ENCODE measurements around the gene CYP1B1. TPM values are rescaled to one million over a fixed set of nuclear protein-coding genes. Genes with fewer than 3 reads are reported as not detected.

The CYP1B1 gene
- 10 to 100 TPM; 12.2 to 24.6 (median 12.7) TPM for total RNA-seq
- 1 to 10 TPM; 1.4 to 8.4 (median 1.7) TPM for polyA plus RNA-seq

DNA sequence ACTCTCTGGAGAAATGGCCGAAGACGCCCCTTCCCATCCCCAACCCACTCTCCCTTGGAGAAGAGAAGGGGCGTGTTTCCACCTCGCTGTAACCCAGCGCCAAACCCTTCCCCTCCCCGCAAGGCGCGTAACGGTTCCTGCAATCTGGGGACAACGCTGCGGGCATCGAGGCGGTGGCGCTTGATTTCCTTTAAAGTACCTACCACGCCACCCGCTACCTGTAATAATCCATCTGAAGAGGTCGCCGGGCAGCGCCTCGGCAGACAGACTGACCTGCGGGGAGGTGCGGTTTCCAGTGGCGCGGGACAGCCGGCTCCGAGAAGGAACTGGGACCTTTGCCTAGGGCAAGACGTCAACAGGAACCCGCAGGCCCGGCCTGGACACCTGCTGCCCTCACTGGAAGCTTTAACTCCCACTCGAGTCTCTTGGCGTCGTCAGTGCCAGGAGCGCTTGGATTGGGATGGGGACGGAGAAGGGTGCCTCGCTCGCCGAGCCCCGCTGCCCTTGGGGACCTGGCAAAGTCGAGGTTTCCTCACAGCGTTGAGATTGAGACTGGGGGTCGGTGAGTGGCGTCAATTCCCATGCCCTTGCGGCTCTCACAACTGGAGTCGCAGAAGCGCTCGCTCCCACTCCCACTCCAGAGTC lies at the start of gene CYP1B1:
CYP1B1 (minus strand) TSS at position 645 of the 645 bp plus-strand sequence. CDS start 763 bp downstream, outside the sequence.
- Histone ChIP-seq H3K4me3 (peak within 1 kb of the TSS; percentile 32 to 64 (median 60)), H3K36me3 (no peaks in the 10 kb centered on the region), H3K27ac (peak within 1 kb of the TSS; percentile 72 to 84 (median 78)), H3K27me3 (peaks cover 0 to 37% (median 18%) of the 10 kb centered on the region in 3 donors), H3K9me3 (no peaks in the 10 kb centered on the region), H3K4me1 (peaks cover 0 to 41% (median 34%) of the 10 kb centered on the region in 4 donors)
- intact Hi-C loops (cut with DNase I), result loop anchor here (1.0 to 5.0 kb wide), 2 partner anchors 93 to 200 kb away; no protein-coding TSS in a partner anchor
- peak; percentile 75 for DNase-seq
- 2% methylated on average over 46 of the region's 46 CpGs for WGBS, 2 donors
- TF ChIP-seq, protein P1, sequence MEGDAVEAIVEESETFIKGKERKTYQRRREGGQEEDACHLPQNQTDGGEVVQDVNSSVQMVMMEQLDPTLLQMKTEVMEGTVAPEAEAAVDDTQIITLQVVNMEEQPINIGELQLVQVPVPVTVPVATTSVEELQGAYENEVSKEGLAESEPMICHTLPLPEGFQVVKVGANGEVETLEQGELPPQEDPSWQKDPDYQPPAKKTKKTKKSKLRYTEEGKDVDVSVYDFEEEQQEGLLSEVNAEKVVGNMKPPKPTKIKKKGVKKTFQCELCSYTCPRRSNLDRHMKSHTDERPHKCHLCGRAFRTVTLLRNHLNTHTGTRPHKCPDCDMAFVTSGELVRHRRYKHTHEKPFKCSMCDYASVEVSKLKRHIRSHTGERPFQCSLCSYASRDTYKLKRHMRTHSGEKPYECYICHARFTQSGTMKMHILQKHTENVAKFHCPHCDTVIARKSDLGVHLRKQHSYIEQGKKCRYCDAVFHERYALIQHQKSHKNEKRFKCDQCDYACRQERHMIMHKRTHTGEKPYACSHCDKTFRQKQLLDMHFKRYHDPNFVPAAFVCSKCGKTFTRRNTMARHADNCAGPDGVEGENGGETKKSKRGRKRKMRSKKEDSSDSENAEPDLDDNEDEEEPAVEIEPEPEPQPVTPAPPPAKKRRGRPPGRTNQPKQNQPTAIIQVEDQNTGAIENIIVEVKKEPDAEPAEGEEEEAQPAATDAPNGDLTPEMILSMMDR (IDR thresholded peaks at IDR 0.05), result no peak
- TF ChIP-seq EP300 (IDR thresholded peaks at IDR 0.05), result no peak
- no peak for TF ChIP-seq POLR2AphosphoS5 (IDR thresholded peaks at IDR 0.05)
- no peak for TF ChIP-seq POLR2A (IDR thresholded peaks at IDR 0.05)

DNA sequence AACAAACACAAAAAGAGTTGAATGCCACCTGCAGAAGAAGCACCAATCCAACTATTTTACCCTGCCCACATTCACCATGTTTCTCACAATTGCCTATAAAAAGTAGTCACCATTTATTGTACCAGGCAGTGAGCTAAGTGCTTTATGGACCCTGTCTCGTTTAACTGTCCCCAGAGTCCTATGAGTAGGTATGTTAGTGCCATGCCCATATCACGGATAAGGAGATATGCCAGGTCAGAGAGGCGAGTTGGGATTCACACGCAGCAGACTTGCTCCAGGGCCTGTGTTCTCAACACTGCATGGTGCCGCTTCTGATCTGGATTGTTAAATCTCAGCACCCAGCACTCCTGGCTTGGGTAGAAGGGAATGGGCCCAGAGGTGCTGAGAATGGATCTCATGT lies 49.1 kb upstream of the CYP1B1 start:
- peaks cover 0 to 4% (median 0%) of the 10 kb centered on the region in 4 donors for H3K4me1 ChIP-seq
- no peaks in the 10 kb centered on the region for H3K36me3 ChIP-seq
- no peaks in the 10 kb centered on the region for H3K27me3 ChIP-seq
- 36 to 72% methylated on average over 5 of the region's 5 CpGs for WGBS, 2 donors
- no peak for DNase-seq
- TF ChIP-seq POLR2AphosphoS5 (IDR thresholded peaks at IDR 0.05) (no peak), POLR2A (IDR thresholded peaks at IDR 0.05) (no peak), EP300 (IDR thresholded peaks at IDR 0.05) (no peak)
- TF ChIP-seq, protein P1 (IDR thresholded peaks at IDR 0.05), result no peak
- H3K9me3 ChIP-seq, result peaks cover 0 to 4% (median 2%) of the 10 kb centered on the region in 4 donors
- intact Hi-C loops (cut with DNase I), result no loop called here
- no peak overlapping the region for H3K4me3 ChIP-seq
- H3K27ac ChIP-seq, result no peak overlapping the region

DNA sequence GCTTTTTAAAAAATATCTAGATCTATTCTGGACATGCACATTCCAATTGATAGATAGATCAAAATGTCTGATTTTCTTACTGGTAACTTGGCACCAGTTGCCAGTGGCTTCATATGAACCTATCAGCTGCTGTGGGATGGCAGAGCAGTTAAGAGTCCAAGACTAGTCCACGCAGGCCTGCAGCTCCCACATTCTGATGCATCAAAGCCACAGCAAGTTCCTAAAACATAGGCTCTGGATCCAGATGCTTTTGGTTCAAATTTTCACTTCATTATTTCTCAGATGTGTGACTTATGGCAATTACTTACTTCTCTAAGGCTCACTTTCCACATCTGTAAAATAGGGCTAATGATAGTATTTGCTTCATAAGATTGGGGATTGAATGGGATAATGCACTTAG lies 48.0 kb upstream of the CYP1B1 start:
- TF ChIP-seq POLR2AphosphoS5 (IDR thresholded peaks at IDR 0.05) (no peak), POLR2A (IDR thresholded peaks at IDR 0.05) (no peak), EP300 (IDR thresholded peaks at IDR 0.05) (no peak)
- TF ChIP-seq, protein P1 (IDR thresholded peaks at IDR 0.05), result no peak
- 90 to 92% methylated on average over 1 of the region's 1 CpG for WGBS, 2 donors
- H3K9me3 ChIP-seq, result peaks cover 0 to 4% (median 2%) of the 10 kb centered on the region in 4 donors
- no peak overlapping the region for H3K4me3 ChIP-seq
- no peaks in the 10 kb centered on the region for H3K36me3 ChIP-seq
- no peak for DNase-seq
- peaks cover 0 to 4% (median 0%) of the 10 kb centered on the region in 4 donors for H3K4me1 ChIP-seq
- H3K27me3 ChIP-seq, result no peaks in the 10 kb centered on the region
- intact Hi-C loops (cut with DNase I), result no loop called here
- no peak overlapping the region for H3K27ac ChIP-seq

DNA sequence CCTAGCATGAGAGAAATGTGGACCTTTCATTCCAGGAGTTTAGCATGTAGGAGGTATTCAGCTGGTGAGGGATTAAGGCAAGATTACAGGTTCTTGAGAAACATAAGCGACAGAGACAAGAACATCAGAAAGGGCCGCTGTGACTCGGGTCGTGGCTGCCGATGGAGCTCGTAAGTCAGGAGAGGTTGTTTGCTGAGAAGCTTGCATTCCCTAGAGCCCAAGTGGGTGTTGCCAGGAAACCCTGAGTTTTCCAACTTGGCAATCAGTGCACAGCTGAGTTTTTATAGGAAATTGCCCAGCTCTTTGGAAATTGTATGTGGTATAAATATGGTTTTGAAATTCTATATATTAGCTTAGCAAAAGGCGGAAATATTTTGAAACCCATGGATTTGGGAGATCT lies 46.4 kb upstream of the CYP1B1 start:
- Histone ChIP-seq H3K4me3 (no peak overlapping the region), H3K36me3 (no peaks in the 10 kb centered on the region), H3K27me3 (no peaks in the 10 kb centered on the region), H3K27ac (no peak overlapping the region), H3K4me1 (peaks cover 0 to 4% (median 0%) of the 10 kb centered on the region in 4 donors), H3K9me3 (peaks cover 0 to 3% (median 1%) of the 10 kb centered on the region in 4 donors)
- 69 to 72% methylated on average over 7 of the region's 7 CpGs for WGBS, 2 donors
- TF ChIP-seq POLR2A (IDR thresholded peaks at IDR 0.05) (no peak), POLR2AphosphoS5 (IDR thresholded peaks at IDR 0.05) (no peak), EP300 (IDR thresholded peaks at IDR 0.05) (no peak)
- TF ChIP-seq, protein P1 (IDR thresholded peaks at IDR 0.05), result no peak
- DNase-seq, result no peak
- intact Hi-C loops (cut with DNase I), result no loop called here

Data from sigmoid colon (tissue), 7 donors.